Ascending aorta (tissue), 2 donors: ENCODE data around the gene EHD2. TPM values are rescaled to one million over a fixed set of nuclear protein-coding genes. Genes with fewer than 3 reads are reported as not detected.
"Not testable (repeated sequence)": the region's sequence is repeated elsewhere in the genome, so short reads cannot be mapped to it uniquely, and the experiment has no call there.

ENCODE experiments used
- DNase-seq, 2 donors: peaks; one replicate each; pipeline ENCODE4 v3.0.0-alpha.2; 2019; ENCODE audit warnings: low spot score in 2 of 2
- H3K27ac ChIP-seq, 2 donors: fragments of 200-600 bp; sonication (generic); one replicate each; pipeline ENCODE4 v1.5.1; 2016 to 2017; ENCODE audit warnings: mild to moderate bottlenecking in 1 of 2
- H3K27me3 ChIP-seq: fragments of 200-600 bp; sonication (generic); one replicate; pipeline ENCODE4 v1.5.1; 2017
- H3K36me3 ChIP-seq, 2 donors: fragments of 200-600 bp; sonication (generic); one replicate each; pipeline ENCODE4 v1.5.1; 2016
- H3K4me1 ChIP-seq, 2 donors: fragments of 200-600 bp; sonication (generic); one replicate each; pipeline ENCODE4 v1.5.1; 2016 to 2017; ENCODE audit warnings: mild to moderate bottlenecking in 1 of 2
- H3K4me3 ChIP-seq, 2 donors: fragments of 200-600 bp; sonication (generic); one replicate each; pipeline ENCODE4 v1.5.1; 2016 to 2017; ENCODE audit warnings: mild to moderate bottlenecking in 1 of 2
- H3K9me3 ChIP-seq, 2 donors: fragments of 200-600 bp; sonication (generic); one replicate each; pipeline ENCODE4 v1.5.1; 2016
- CTCF ChIP-seq, 3 experiments: fragments of 200-600 bp in 2 of 3; fragments of 450-650 bp in 1 of 3; sonication (generic) in 2 of 3; IDR thresholded peaks; one replicate each; pipeline ENCODE4 v1.5.1; 2016 to 2019; ENCODE audit warnings: antibody characterized with exemption in 3 of 3, mild to moderate bottlenecking in 1 of 3, moderate library complexity in 1 of 3
- intact Hi-C: fragments of 100-400 bp; cut with DNase I; formaldehyde crosslinking; loops from one replicate; pipeline ENCODE4 v1.15.1; 2023
- total RNA-seq: library from RNA; depleted of rRNA; stranded (reverse); fragments of >200 nt; gene quantifications from one replicate; pipeline ENCODE4 v1.1.0, GENCODE V29; 2016

Gene EHD2
- total RNA-seq, 1 donor from 2014 or later = 342 TPM

GRCh38 chr19:47707135-47707925, 5.9 kb upstream of the EHD2 start:
- DNase-seq = peak in 1 of 2 donors; percentile 86
- H3K4me3 ChIP-seq = no peak overlapping the region
- peak; percentile 66 to 81 (median 79) for TF ChIP-seq CTCF (IDR thresholded peaks at IDR 0.05)
- no peaks in the 10 kb centered on the region for H3K9me3 ChIP-seq
- no peaks in the 10 kb centered on the region for H3K27me3 ChIP-seq
- peaks cover 8 to 12% of the 10 kb centered on the region in 2 donors for H3K36me3 ChIP-seq
- no peaks in the 10 kb centered on the region for H3K4me1 ChIP-seq
- no peak overlapping the region for H3K27ac ChIP-seq
- intact Hi-C loops = loop anchor here (1.0 kb wide), 1 partner anchor 271 kb away; no protein-coding TSS in a partner anchor

GRCh38 chr19:47711652-47712242, 1.5 kb upstream of the EHD2 start:
- Histone ChIP-seq H3K9me3 (no peaks in the 10 kb centered on the region), H3K27ac (no peak overlapping the region), H3K4me3 (no peak overlapping the region), H3K4me1 (peaks cover 2 to 26% of the 10 kb centered on the region in 2 donors), H3K36me3 (peaks cover 7 to 10% of the 10 kb centered on the region in 2 donors), H3K27me3 (no peaks in the 10 kb centered on the region)
- DNase-seq = no peak
- no peak for TF ChIP-seq CTCF (IDR thresholded peaks at IDR 0.05)
- intact Hi-C loops = loop anchor here (2.0 kb wide), 1 partner anchor 77 kb away; no protein-coding TSS in a partner anchor

- Histone ChIP-seq H3K27ac (peak overlapping the region; percentile 87 to 98), H3K27me3 (no peaks in the 10 kb centered on the region), H3K4me1 (peaks cover 8 to 48% of the 10 kb centered on the region in 2 donors), H3K9me3 (no peaks in the 10 kb centered on the region), H3K36me3 (peaks cover 19 to 22% of the 10 kb centered on the region in 2 donors), H3K4me3 (peak overlapping the region; percentile 88 to 100)
- no peak for DNase-seq
- no peak for TF ChIP-seq CTCF (IDR thresholded peaks at IDR 0.05)
- intact Hi-C loops = no loop called here
Measured at GRCh38 chr19:47714339-47714738, 1.1 kb downstream of the EHD2 start.

GRCh38 chr19:47714855-47715254, 1.6 kb downstream of the EHD2 start:
- peaks cover 19 to 22% of the 10 kb centered on the region in 2 donors for H3K36me3 ChIP-seq
- H3K27me3 ChIP-seq, intact Hi-C loops, DNase-seq, H3K9me3 ChIP-seq: not testable (repeated sequence)
- H3K27ac ChIP-seq = peak overlapping the region; percentile 87 to 98
- peaks cover 8 to 52% of the 10 kb centered on the region in 2 donors for H3K4me1 ChIP-seq
- H3K4me3 ChIP-seq = peak overlapping the region; percentile 88 to 100

- no peaks in the 10 kb centered on the region for H3K9me3 ChIP-seq
- TF ChIP-seq CTCF (IDR thresholded peaks at IDR 0.05) = no peak
- peaks cover 12 to 56% of the 10 kb centered on the region in 2 donors for H3K4me1 ChIP-seq
- peak overlapping the region in 1 of 2 donors; percentile 100 for H3K4me3 ChIP-seq
- peaks cover 19 to 24% of the 10 kb centered on the region in 2 donors for H3K36me3 ChIP-seq
- peak overlapping the region; percentile 90 to 98 for H3K27ac ChIP-seq
- no peaks in the 10 kb centered on the region for H3K27me3 ChIP-seq
- DNase-seq = no peak
- intact Hi-C loops = no loop called here
Measured at GRCh38 chr19:47716270-47716937, 3.2 kb downstream of the EHD2 start.

- Histone ChIP-seq H3K27ac (peak overlapping the region; percentile 90 to 98), H3K4me1 (peaks cover 10 to 63% of the 10 kb centered on the region in 2 donors), H3K4me3 (peak overlapping the region; percentile 10 to 61), H3K36me3 (peaks cover 19 to 27% of the 10 kb centered on the region in 2 donors)
- H3K9me3 ChIP-seq, H3K27me3 ChIP-seq, DNase-seq: not testable (repeated sequence)
- intact Hi-C loops = loop anchor here (1.0 kb wide), 1 partner anchor 25 kb away; no protein-coding TSS in a partner anchor
Measured at GRCh38 chr19:47718415-47719046, 5.3 kb downstream of the EHD2 start.
